Measurements from ENCODE around the gene CFLAR. TPM values are rescaled to one million over a fixed set of nuclear protein-coding genes. Genes with fewer than 3 reads are reported as not detected.
A peak's percentile ranks its signal among the peaks of the same experiment; 100 is the strongest.
"Not testable (repeated sequence)": the region's sequence is repeated elsewhere in the genome, so short reads cannot be mapped to it uniquely, and the experiment has no call there.

The CFLAR gene
- total RNA-seq, 4 donors from 2014 or later, result 158 to 284 (median 220) TPM

- no peak for DNase-seq (ENCODE audit: low spot score in 2 of 2)
- Histone ChIP-seq H3K36me3 (peaks cover 2 to 68% (median 25%) of the 10 kb centered on the region in 3 donors), H3K4me3 (no peak overlapping the region), H3K27ac (peak overlapping the region in 2 of 4 donors; percentile 14 to 42), H3K4me1 (peaks cover 0 to 56% (median 23%) of the 10 kb centered on the region in 4 donors), H3K9me3 (no peaks in the 10 kb centered on the region), H3K27me3 (no peaks in the 10 kb centered on the region)
- TF ChIP-seq CTCF (IDR thresholded peaks at IDR 0.05) (no peak), EP300 (IDR thresholded peaks at IDR 0.05) (no peak), POLR2A (IDR thresholded peaks at IDR 0.05) (no peak)
- WGBS, 2 donors, result 72 to 77% methylated on average over 4 of the region's 4 CpGs
These were observed 19.4 kb downstream of the CFLAR start for GRCh38 chr2:201135386-201135785.

GRCh38 chr2:201136889-201137321, 20.9 kb downstream of the CFLAR start:
- no peaks in the 10 kb centered on the region for H3K9me3 ChIP-seq
- H3K4me3 ChIP-seq, result no peak overlapping the region
- peak overlapping the region in 1 of 4 donors; percentile 14 for H3K27ac ChIP-seq
- WGBS, 2 donors, result 50 to 61% methylated on average over 3 of the region's 3 CpGs
- H3K4me1 ChIP-seq, result peaks cover 0 to 40% (median 12%) of the 10 kb centered on the region in 4 donors
- TF ChIP-seq CTCF (IDR thresholded peaks at IDR 0.05) (no peak), EP300 (IDR thresholded peaks at IDR 0.05) (no peak), POLR2A (IDR thresholded peaks at IDR 0.05) (no peak)
- H3K27me3 ChIP-seq, result no peaks in the 10 kb centered on the region
- no peak for DNase-seq (ENCODE audit: low spot score in 2 of 2)
- H3K36me3 ChIP-seq, result peaks cover 2 to 84% (median 25%) of the 10 kb centered on the region in 3 donors

- no peak for DNase-seq (ENCODE audit: low spot score in 2 of 2)
- no peak overlapping the region for H3K4me3 ChIP-seq
- H3K27ac ChIP-seq, result no peak overlapping the region
- WGBS, 2 donors, result 96 to 99% methylated on average over 26 of the region's 28 CpGs
- no peaks in the 10 kb centered on the region for H3K9me3 ChIP-seq
- H3K36me3 ChIP-seq, result peaks cover 2 to 92% (median 25%) of the 10 kb centered on the region in 3 donors
- peaks cover 0 to 32% (median 4%) of the 10 kb centered on the region in 4 donors for H3K4me1 ChIP-seq
- no peaks in the 10 kb centered on the region for H3K27me3 ChIP-seq
- TF ChIP-seq CTCF (IDR thresholded peaks at IDR 0.05), result no peak
- no peak for TF ChIP-seq POLR2A (IDR thresholded peaks at IDR 0.05)
- no peak for TF ChIP-seq EP300 (IDR thresholded peaks at IDR 0.05)
These were observed 21.8 kb downstream of the CFLAR start for GRCh38 chr2:201137505-201138400.

GRCh38 chr2:201138401-201138970, 22.5 kb downstream of the CFLAR start:
- Histone ChIP-seq H3K27me3 (no peaks in the 10 kb centered on the region), H3K9me3 (no peaks in the 10 kb centered on the region), H3K36me3 (peaks cover 0 to 93% (median 25%) of the 10 kb centered on the region in 3 donors), H3K4me3 (no peak overlapping the region), H3K4me1 (peaks cover 0 to 25% (median 0%) of the 10 kb centered on the region in 4 donors), H3K27ac (no peak overlapping the region)
- TF ChIP-seq EP300 (IDR thresholded peaks at IDR 0.05), result no peak
- TF ChIP-seq CTCF (IDR thresholded peaks at IDR 0.05), result no peak
- no peak for TF ChIP-seq POLR2A (IDR thresholded peaks at IDR 0.05)
- no peak for DNase-seq (ENCODE audit: low spot score in 2 of 2)
- 95 to 98% methylated on average over 15 of the region's 15 CpGs for WGBS, 2 donors

GRCh38 chr2:201138986-201139781, 23.2 kb downstream of the CFLAR start:
- peaks cover 0 to 97% (median 25%) of the 10 kb centered on the region in 3 donors for H3K36me3 ChIP-seq
- 70 to 71% methylated on average over 13 to 14 of the region's 14 CpGs for WGBS, 2 donors
- H3K4me1 ChIP-seq, result peaks cover 0 to 20% (median 0%) of the 10 kb centered on the region in 4 donors
- H3K27ac ChIP-seq; H3K9me3 ChIP-seq; H3K4me3 ChIP-seq; H3K27me3 ChIP-seq; DNase-seq (ENCODE audit: low spot score in 2 of 2): not testable (repeated sequence)

All from tibial nerve (tissue), 4 donors.